NCI-H524 treated with DMSO at 0.1 percent for 48 hours (cell line): Measurements from ENCODE around the gene C1QTNF9.
"Not testable (repeated sequence)": the region's sequence is repeated elsewhere in the genome, so short reads cannot be mapped to it uniquely, and the experiment has no call there.

Experiments used
- DNase-seq: peaks from one replicate; lab custom pipeline; 2025; lab: John Stamatoyannopoulos, UW

Gene C1QTNF9

DNA sequence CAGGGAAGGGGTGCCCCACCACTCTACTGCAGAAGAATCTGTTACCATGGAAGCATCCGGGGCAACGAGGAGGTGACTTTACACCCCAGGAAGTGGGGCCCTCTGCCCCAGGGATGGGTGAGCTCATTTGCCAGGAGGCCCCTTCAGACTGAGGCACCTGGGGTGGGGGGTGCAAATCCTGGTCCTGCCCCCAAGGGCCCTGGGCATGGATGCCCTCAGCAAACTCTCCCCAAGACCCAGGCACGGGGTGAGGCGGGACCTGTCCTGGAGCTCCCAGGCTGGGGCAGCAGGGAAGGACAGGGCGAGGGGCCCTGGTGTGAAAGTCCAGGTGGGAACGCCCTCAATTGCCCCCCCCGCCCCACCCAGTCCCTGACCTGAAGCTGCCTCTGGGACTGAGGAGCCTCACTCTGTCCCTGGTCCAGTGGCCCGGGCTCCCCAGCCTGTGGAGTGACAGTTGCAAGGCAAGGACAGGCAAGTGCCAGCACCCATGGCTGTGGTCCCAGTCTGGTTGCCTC lies 52.5 kb downstream of the C1QTNF9 start:
- DNase-seq: no peak

GRCh38 chr13:24362435-24362952 lies 53.1 kb downstream of the C1QTNF9 start:
- DNase-seq: no peak

DNA sequence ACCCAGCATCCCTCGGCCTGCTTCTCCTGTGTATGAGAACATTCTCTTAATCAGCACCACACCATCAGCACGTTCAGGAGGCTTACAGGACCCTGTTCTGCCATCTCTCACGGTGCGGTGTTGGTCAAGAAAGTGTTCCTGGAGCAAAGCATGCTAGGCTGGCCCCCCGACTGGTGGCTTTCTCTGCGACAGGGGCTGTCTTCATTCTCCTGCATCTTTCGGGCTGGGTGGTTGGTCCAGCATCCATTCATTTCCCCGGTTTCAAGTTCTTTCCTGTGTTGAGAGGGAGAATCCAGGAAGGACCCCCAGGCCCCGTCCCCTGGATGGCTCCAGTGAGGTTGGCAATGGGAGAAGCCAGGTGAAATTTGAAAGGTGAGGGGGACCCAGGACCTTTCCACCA lies 55.8 kb downstream of the C1QTNF9 start:
- DNase-seq: no peak

DNA sequence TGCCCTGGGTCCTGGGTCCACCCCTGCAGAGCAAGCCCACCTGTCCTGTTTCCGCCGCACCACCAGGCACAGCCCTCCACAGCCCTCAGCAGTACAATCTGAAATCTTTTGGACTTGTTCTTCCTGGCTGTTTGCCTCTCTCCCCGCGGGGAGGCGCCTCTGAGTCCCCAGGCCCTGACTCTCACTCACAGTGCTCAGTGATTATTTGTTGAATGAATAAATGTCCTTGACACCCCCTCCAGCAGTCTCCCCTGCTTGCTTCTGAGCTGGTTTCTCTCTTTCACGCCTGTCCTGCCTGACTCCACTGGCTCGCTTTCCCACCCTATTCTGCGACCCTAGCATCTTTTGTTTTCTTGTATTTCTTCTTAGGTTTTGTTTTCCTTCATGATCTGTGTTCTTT lies 56.9 kb downstream of the C1QTNF9 start:
- not testable (repeated sequence) for DNase-seq

DNA sequence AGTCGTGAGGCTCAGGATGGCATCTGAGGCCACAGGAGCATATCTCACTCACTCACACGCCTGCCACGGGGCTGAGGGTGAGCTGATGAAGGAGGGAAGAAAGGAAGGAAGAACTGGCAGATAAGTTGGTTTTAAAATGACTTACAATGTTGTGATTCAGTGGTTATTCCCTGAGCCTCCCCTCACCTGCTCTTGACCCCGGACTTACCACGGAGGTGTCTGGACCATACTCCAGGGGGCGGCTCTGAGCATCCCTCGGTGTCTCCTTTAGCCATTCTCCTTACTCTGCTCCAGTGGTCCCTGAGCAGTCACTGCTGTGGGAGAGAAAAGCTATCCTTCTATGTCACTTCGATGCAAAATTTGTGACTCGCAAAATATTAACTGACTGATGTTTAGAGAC lies 61.9 kb downstream of the C1QTNF9 start:
- not testable (repeated sequence) for DNase-seq
